Measurements from ENCODE around the gene CAST.

DNA sequence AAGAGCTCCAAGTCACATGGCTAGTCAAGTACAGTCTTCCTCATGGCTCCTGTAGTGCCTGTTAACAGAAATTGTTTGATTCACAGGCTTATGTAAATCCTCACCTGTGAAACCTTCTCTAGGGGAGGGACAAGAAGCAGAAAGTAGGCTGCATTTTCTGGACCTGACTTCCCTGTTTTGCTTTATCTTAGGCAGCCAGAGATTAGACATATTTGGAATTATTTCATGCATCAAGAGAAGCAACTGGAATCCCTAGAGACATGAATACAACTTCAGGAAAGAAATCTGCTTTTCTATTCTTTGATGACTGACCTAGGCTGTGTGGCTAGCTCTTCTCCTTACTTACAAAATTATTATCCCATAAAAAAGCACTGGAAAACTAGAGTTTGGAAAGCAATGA lies 52.3 kb downstream of the CAST start:
- TF ChIP-seq, protein P1, sequence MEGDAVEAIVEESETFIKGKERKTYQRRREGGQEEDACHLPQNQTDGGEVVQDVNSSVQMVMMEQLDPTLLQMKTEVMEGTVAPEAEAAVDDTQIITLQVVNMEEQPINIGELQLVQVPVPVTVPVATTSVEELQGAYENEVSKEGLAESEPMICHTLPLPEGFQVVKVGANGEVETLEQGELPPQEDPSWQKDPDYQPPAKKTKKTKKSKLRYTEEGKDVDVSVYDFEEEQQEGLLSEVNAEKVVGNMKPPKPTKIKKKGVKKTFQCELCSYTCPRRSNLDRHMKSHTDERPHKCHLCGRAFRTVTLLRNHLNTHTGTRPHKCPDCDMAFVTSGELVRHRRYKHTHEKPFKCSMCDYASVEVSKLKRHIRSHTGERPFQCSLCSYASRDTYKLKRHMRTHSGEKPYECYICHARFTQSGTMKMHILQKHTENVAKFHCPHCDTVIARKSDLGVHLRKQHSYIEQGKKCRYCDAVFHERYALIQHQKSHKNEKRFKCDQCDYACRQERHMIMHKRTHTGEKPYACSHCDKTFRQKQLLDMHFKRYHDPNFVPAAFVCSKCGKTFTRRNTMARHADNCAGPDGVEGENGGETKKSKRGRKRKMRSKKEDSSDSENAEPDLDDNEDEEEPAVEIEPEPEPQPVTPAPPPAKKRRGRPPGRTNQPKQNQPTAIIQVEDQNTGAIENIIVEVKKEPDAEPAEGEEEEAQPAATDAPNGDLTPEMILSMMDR (IDR thresholded peaks at IDR 0.05) = no peak
- no peak for TF ChIP-seq ZFX (IDR thresholded peaks at IDR 0.05; ENCODE audit: borderline replicate concordance)
